ENCODE results near the gene RPE.

RPE gene

GRCh38 chr2:210002158-210003157 lies at the start of gene RPE (continued):
- TF ChIP-seq ZNF555 (tag by site-specific recombination; conservative IDR thresholded peaks at IDR 0.05) (no peak), ZNF529 (tag by site-specific recombination; IDR thresholded peaks at IDR 0.05; ENCODE audit: insufficient replicate concordance) (no peak), ZNF121 (tag by site-specific recombination; IDR thresholded peaks at IDR 0.05) (no peak), ZNF664 (tag by site-specific recombination; IDR thresholded peaks at IDR 0.05) (no peak), KLF8 (tag by site-specific recombination; IDR thresholded peaks at IDR 0.05) (peak; percentile 66), ZNF211 (tag by site-specific recombination; IDR thresholded peaks at IDR 0.05; ENCODE audit: low read depth) (no peak), ZBTB49 (tag by site-specific recombination; IDR thresholded peaks at IDR 0.05; ENCODE audit: low read depth) (no peak), ZNF843 (tag by site-specific recombination; IDR thresholded peaks at IDR 0.05) (0 out of 2 replicates have a peak, but pooled peaks have one; percentile 21), ZBTB8A (tag by site-specific recombination; IDR thresholded peaks at IDR 0.05) (peak; percentile 26; the same call in 1 of the 2 replicates), KLF1 (tag by site-specific recombination; IDR thresholded peaks at IDR 0.05) (peak; percentile 70), ZBTB21 (tag by site-specific recombination; IDR thresholded peaks at IDR 0.05) (no peak), IKZF3 (tag by site-specific recombination; IDR thresholded peaks at IDR 0.05) (no peak), SALL2 (tag by site-specific recombination; IDR thresholded peaks at IDR 0.05; ENCODE audit: borderline replicate concordance) (no peak), ZNF426 (tag by site-specific recombination; IDR thresholded peaks at IDR 0.05) (no peak), ZNF335 (tag by site-specific recombination; conservative IDR thresholded peaks at IDR 0.05) (peak; percentile 55), YY1 (tag by site-specific recombination; IDR thresholded peaks at IDR 0.05) (peak; percentile 67; the same call in 1 of the 2 replicates), ZFP69B (tag by site-specific recombination; IDR thresholded peaks at IDR 0.05) (no peak), ZNF658 (tag by site-specific recombination; IDR thresholded peaks at IDR 0.05) (no peak), ZNF37A (tag by site-specific recombination; IDR thresholded peaks at IDR 0.05) (no peak), ZFP3 (tag by site-specific recombination; IDR thresholded peaks at IDR 0.05; ENCODE audit: low read depth) (no peak), ZBTB11 (tag by site-specific recombination; conservative IDR thresholded peaks at IDR 0.05; ENCODE audit: low read depth) (peak; percentile 90)
- TF ChIP-seq, protein P1, sequence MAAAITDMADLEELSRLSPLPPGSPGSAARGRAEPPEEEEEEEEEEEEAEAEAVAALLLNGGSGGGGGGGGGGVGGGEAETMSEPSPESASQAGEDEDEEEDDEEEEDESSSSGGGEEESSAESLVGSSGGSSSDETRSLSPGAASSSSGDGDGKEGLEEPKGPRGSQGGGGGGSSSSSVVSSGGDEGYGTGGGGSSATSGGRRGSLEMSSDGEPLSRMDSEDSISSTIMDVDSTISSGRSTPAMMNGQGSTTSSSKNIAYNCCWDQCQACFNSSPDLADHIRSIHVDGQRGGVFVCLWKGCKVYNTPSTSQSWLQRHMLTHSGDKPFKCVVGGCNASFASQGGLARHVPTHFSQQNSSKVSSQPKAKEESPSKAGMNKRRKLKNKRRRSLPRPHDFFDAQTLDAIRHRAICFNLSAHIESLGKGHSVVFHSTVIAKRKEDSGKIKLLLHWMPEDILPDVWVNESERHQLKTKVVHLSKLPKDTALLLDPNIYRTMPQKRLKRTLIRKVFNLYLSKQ (tag by site-specific recombination; IDR thresholded peaks at IDR 0.05; ENCODE audit: borderline replicate concordance): no peak
- TF ChIP-seq, protein P2, sequence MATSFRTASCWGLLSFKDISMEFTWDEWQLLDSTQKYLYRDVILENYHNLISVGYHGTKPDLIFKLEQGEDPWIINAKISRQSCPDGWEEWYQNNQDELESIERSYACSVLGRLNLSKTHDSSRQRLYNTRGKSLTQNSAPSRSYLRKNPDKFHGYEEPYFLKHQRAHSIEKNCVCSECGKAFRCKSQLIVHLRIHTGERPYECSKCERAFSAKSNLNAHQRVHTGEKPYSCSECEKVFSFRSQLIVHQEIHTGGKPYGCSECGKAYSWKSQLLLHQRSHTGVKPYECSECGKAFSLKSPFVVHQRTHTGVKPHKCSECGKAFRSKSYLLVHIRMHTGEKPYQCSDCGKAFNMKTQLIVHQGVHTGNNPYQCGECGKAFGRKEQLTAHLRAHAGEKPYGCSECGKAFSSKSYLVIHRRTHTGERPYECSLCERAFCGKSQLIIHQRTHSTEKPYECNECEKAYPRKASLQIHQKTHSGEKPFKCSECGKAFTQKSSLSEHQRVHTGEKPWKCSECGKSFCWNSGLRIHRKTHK (tag by site-specific recombination; IDR thresholded peaks at IDR 0.05): no peak
- TF ChIP-seq, protein P3, sequence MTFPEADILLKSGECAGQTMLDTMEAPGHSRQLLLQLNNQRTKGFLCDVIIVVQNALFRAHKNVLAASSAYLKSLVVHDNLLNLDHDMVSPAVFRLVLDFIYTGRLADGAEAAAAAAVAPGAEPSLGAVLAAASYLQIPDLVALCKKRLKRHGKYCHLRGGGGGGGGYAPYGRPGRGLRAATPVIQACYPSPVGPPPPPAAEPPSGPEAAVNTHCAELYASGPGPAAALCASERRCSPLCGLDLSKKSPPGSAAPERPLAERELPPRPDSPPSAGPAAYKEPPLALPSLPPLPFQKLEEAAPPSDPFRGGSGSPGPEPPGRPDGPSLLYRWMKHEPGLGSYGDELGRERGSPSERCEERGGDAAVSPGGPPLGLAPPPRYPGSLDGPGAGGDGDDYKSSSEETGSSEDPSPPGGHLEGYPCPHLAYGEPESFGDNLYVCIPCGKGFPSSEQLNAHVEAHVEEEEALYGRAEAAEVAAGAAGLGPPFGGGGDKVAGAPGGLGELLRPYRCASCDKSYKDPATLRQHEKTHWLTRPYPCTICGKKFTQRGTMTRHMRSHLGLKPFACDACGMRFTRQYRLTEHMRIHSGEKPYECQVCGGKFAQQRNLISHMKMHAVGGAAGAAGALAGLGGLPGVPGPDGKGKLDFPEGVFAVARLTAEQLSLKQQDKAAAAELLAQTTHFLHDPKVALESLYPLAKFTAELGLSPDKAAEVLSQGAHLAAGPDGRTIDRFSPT (tag by site-specific recombination; IDR thresholded peaks at IDR 0.05): no peak
- TF ChIP-seq, protein P4, sequence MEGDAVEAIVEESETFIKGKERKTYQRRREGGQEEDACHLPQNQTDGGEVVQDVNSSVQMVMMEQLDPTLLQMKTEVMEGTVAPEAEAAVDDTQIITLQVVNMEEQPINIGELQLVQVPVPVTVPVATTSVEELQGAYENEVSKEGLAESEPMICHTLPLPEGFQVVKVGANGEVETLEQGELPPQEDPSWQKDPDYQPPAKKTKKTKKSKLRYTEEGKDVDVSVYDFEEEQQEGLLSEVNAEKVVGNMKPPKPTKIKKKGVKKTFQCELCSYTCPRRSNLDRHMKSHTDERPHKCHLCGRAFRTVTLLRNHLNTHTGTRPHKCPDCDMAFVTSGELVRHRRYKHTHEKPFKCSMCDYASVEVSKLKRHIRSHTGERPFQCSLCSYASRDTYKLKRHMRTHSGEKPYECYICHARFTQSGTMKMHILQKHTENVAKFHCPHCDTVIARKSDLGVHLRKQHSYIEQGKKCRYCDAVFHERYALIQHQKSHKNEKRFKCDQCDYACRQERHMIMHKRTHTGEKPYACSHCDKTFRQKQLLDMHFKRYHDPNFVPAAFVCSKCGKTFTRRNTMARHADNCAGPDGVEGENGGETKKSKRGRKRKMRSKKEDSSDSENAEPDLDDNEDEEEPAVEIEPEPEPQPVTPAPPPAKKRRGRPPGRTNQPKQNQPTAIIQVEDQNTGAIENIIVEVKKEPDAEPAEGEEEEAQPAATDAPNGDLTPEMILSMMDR (tag by site-specific recombination; IDR thresholded peaks at IDR 0.05): no peak
